Right lung (tissue), 5 donors: Measurements from ENCODE around the gene NAV1. TPM values are rescaled to one million over a fixed set of nuclear protein-coding genes. Genes with fewer than 3 reads are reported as not detected.
"Not testable (repeated sequence)": the region's sequence is repeated elsewhere in the genome, so short reads cannot be mapped to it uniquely, and the experiment has no call there.

Experiments used
- DNase-seq, 2 donors: peaks; one replicate each; pipeline ENCODE4 v3.0.0-alpha.2; 2013
- polyA plus RNA-seq, 5 donors: library from polyadenylated mRNA; unstranded; fragments of 120-200 nt; gene quantifications; one replicate each; pipeline versions ENCODE4 v1.2.1 to v1.2.3, GENCODE V29; 2013; ENCODE audit warnings: inconsistent platforms in 1 of 5, low replicate concordance in 1 of 5; ENCODE audit not compliant: insufficient read length in 5 of 5, insufficient read depth in 1 of 5

The NAV1 gene
- polyA plus RNA-seq, 5 donors: 16.9 to 22.4 (median 19.8) TPM

DNA sequence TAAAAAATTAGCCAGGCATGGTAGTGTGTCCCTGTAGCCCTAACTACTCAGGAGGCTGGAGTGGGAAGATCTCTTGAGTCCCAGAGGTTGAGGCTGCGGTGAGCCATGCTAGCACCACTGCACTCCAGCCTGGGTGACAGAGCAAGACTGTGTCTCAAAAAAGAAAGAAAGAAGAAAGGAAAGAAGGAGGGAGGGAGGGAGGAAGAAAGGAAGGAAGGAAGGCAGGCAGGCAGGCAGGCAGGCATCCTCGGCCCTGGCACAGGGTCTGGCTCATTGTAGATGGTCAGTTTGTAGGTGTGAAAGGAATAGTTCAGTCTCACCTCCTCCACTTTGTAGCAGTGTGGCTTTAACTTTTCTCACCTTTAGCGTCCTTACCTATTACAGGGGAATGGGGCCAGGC lies 25.0 kb downstream of the NAV1 start:
- no peak for DNase-seq

GRCh38 chr1:201565024-201565730 lies 26.2 kb downstream of the NAV1 start:
- no peak for DNase-seq

GRCh38 chr1:201565771-201566528 lies 27.0 kb downstream of the NAV1 start:
- no peak for DNase-seq

GRCh38 chr1:201566529-201566823 lies 27.5 kb downstream of the NAV1 start:
- no peak for DNase-seq

- no peak for DNase-seq
Measured at GRCh38 chr1:201566933-201567801, 28.2 kb downstream of the NAV1 start.

DNA sequence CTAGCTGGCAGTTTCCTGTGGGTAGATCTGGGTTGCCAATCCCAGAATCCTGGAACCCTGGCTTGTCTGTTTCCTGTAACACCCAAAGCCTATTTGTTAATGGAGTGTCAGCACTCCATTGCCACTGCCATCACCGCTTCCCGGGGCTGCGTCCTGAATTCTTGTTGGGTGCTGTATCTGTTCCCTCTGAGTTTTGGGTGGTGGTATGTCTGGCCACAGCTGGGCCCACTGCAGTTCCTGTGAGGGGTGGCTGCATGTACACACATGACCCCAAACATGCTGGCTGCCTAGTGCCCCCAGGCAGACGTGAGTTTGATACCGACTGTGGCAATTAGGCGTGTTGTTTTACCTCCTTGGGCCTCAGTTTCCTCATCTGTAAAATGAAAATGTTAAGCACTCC lies 29.3 kb downstream of the NAV1 start:
- DNase-seq: no peak

DNA sequence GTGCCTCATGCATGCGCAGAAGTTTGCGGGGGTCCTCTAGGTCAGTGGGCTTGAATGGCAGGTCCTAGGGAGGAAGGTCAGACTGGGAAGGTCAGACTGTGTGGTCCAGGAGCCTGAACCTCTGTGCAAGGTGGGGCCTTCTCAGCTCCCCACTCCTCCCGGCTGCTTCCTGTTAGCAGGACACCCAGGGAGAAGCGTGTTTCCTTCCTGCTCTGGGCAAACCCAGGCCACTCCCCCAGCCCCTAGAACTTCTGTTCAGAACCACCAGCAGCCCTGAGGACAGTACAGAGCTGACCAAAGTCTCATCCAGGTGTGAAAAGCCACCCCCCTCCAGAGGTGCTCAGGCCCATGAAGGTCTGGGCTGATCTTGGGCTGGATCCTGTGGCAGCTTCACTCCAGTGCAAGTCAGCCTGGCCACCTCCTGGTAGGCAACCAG lies 29.9 kb downstream of the NAV1 start:
- no peak for DNase-seq

DNA sequence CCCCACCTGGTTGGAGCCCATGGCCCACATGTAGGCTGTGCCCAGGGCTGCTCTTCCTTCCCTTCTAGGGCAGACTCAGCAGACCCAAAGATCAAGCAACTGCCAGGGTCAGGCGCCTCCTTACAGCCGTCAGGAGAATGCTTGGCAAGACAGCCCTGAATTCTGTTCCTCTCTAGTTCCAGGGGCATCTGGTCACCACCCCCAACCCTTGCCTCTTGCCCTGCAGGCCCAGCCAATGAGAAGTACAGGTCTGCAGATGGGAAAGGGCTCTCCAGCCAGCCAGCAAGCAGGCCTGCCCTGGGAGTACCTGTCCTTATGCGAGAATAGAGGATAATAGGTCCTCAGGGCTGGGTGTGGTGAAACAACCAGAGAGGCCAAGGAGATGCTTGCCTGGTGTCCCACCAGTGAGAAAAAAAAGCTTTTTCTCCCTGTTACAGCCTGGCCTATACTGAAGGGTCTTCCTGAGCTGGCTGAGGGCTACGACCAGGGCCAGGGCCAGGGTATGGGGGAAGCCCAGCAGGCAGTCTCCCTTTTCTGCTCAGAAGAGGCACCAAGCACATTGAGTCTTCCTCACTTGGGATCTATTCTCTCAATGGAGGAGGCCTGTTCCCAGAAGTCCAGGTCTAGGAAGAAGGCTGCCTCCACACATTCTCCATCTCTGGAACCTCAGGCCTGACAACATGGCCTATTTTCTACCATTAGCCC lies 31.4 kb downstream of the NAV1 start:
- DNase-seq: no peak

GRCh38 chr1:201570886-201571624 lies 32.1 kb downstream of the NAV1 start:
- no peak for DNase-seq

DNA sequence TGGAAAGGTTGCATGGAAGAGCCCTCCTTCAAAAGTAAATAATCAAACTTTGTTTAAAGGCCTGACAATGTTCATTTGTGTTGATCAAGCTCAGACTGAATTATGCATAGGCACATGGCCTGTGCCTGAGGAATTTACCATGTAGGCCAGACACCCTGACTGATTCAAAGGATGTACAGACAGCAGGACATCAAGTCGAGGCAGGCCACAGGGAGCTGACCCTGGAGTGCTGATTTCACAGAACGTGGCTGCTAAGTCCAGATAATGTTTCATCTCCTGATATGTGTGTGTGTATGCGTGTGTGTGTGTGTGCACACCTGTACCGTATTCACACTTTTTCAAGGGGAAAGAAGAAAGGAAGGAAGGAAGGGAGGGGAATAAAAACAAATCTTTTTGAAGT lies 34.1 kb downstream of the NAV1 start:
- no peak for DNase-seq

- DNase-seq: no peak
Measured at GRCh38 chr1:201573923-201574322, 35.0 kb downstream of the NAV1 start.

DNA sequence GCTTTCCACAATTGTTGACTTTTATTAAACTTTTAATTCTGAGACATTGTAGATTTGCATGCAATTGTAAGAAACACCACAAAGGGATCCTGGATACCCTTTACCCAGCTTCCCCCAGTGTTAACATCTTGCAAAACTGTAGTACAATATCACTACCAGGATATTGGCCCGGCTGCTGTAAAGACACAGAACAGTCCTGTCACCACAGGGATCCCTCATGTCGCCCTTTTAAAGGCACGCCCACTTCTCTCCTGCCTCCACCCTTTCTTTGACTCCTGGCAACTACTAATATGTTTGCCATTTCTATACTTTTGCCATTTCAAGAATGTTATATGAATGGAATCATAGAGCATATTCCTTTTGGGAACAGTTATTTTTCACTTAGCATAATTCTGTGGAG lies 37.0 kb downstream of the NAV1 start:
- DNase-seq: no peak

GRCh38 chr1:201576914-201577313 lies 38.0 kb downstream of the NAV1 start:
- DNase-seq: no peak

DNA sequence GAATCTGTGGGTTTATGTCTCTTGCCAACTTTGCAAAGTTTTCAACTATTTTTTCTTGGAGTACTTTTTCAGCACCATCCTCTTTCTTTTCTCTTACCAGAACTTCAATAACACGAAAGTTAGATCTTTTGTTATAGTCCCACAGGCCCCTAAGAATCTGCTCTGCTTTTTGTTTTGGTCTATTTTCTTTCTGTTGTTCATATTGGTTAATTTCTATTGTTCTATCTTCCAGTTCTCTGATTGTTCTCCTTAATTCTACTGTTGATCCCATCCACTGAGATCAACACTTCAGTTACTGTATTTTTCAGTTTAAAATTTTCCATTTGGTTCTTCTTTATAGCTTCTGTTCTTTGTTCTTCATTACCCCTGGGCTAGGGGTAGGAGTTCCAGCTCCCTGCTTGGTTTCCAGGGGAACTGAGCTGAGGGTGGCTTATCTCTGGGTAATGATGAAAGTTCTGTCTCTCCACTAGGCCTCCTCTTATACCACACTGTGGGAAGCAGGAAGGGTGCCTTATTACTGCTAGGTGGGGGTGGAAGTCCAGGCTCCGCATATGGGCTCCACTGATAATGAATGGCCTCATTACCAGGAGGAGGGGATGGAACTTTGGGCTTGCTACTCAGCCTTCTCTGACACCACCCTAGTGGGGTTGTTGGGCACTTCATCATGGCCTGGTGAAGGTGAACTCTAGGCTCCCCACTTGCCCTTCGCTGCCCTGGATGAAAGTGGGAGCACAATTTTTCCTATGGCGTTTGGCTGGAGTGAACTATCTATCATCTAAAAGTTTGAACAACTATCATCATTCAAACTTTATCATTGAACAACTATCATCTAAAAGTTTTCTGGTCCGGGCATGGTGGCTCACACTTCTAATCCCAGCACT lies 39.3 kb downstream of the NAV1 start:
- no peak for DNase-seq

DNA sequence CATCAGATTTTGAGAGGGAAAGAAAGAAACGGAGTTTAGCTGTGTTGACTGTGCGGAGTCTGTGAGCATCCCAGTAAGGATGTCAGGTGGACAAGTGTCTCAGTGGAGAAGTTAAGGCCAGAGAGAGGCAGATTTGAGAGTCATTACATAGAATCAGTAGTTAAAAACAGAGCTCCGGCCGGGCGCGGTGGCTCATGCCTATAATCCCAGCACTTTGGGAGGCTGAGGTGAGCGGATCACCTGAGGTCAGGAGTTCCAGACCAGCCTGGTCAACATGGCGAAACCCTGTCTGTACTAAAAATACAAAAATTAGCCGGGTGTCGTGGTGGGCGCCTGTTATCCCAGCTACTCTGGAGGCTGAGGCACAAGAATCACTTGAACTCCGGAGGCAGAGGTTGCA lies 42.4 kb downstream of the NAV1 start:
- DNase-seq: not testable (repeated sequence)

DNA sequence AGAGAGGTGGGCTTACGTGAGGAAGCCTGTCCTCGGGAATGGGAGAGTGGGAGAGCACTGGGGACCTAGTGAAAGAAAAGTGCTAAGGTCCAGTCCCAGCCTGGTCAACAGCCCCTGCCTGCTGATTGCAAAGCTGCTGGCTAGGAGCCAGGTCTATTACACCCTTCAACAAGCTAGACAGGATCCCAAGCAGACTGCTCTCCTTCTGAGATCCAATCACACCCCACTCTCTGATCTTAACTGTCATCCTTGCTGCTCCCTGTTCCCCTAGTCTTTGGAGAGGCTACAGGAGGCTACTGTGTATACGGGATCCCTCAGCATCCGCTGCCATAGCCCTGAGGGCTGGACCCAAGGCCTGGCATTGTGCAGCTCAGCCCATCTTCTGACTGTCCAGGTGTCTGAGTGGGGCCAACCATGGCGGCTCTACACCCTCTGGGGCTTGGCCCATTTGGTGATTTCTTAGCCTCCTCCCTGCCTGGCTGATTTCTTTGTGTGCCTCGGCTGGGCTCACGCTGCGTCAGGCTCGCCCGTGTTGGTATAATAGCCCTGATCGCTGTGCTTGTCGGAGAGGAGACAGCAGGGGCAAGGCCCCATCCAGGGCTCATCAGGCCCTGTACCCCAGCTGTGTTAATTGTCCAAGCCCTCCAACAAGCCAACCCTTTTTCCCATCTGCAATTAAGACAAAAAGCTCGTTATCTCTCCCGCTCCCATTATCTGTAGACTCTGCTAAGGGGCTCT lies 43.9 kb downstream of the NAV1 start:
- DNase-seq: peak in 1 of 2 donors; percentile 43

- no peak for DNase-seq
Measured at GRCh38 chr1:201583663-201584062, 44.7 kb downstream of the NAV1 start.

DNA sequence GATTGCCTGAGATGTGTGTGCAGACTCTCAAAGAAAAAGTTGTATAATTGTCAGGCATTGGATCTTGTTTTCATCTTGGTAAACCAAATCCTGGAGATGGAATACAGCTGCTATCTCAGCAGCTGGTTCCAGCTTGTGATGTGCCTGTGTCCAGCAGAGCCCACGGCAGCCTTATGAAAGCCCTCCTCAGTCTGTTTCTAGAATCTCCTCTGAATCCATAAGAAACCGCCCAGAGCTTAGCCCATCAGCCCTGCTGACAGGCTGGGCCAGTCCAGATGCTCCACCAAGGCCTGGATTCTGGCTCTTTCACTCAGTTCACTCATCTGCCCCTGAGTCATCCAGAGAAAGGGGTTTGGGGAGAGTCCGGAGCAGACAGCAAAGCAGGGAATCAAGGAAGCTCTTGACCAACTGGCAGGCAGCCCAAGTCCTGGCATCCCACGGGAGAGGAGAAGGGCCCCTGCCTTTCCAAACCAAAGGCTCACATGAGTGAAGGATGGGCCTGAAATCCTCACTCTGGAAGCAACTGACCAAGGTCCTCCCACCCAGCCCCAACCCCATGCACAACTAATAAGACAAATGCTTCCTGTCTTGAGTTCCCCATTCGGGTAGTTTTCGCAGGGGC lies 45.7 kb downstream of the NAV1 start:
- DNase-seq: peak; percentile 83 to 85

DNA sequence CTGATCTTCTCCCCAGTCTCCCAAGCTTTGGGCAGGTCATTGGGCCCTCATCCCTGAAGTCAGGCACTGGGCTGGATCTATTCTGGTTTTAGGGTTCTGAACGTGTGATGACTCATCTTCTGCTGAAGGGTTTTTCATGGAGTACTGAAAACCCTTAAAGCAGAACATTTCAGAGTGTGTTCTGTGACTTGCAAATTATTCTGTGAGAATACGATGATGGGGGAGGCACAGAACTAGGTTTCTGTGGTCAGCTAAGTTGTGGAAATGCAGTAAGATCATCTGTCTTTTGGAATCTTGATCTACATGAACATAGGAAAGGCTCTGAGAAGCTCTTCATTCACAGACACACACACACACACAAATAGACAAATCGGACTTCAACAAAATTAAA lies 46.2 kb downstream of the NAV1 start:
- no peak for DNase-seq
